Measurements from ENCODE around the gene NPDC1.

DNA sequence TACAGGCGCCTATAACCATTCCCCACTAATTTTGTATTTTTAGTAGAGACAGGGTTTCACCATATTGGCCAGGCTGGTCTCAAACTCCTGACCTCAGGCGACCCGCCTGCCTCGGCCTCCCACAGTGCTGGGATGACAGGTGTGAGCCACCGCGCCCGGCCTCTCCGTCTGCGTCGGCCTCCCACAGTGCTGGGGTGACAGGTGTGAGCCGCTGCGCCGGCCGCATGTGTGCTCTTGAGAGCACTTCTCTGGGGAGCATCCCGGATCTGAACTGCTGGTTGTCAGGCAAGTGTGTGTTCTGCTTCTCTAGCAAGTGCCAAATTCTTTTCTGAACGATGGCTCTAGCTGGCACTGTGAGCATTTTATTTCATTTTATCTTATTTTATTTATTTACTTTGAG lies 11.6 kb upstream of the NPDC1 start:
- no peak for TF ChIP-seq CTCF (IDR thresholded peaks at IDR 0.05)
- no peak for TF ChIP-seq POLR2A (IDR thresholded peaks at IDR 0.05)
